SK-N-MC (cell line): Measurements from ENCODE around the gene ATG13.

Experiments used
- EZH2 ChIP-seq: fragments of 200-600 bp; sonication (generic); IDR thresholded peaks from one replicate; pipeline ENCODE4 v1.6.1; 2017; ENCODE audit warnings: antibody characterized with exemption
- FOXP2 ChIP-seq: optimal IDR thresholded peaks from 2 replicates; pipeline ENCODE3; 2011; ENCODE audit warnings: mild to moderate bottlenecking, moderate library complexity; ENCODE audit not compliant: insufficient read depth; ENCODE audit errors: extremely low read length, control extremely low read depth
- POLR2AphosphoS5 ChIP-seq: IDR thresholded peaks from 2 replicates; pipeline ENCODE4 v1.6.1; 2012; ENCODE audit warnings: mild to moderate bottlenecking, low read depth, low read length, borderline replicate concordance

DNA sequence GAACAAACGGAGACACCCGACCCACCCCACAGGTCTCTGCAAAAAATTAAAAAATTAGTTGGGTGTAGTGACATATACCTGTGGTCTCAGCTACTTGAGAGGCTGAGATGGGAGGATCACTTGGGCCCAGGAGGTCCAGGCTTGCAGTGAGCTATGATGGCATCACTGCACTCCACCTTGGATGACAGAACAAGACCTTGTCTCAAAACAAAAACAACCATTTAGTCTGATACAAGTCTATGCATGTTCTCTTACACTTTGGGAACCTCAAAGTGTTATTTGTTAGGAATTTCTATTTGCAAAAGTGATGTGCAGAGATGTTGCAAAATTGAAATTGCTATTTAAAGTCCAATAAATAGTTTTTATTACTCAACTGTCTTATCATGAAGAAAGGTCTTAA lies 14.3 kb downstream of the ATG13 start:
- TF ChIP-seq POLR2AphosphoS5, result no peak
- TF ChIP-seq EZH2, result no peak
- TF ChIP-seq FOXP2, result no peak
